Glomerular endothelial cell (primary cell): ENCODE measurements around the gene TSPAN18. TPM values are rescaled to one million over a fixed set of nuclear protein-coding genes. Genes with fewer than 3 reads are reported as not detected.

Experiments used
- DNase-seq: peaks from one replicate; pipeline ENCODE4 v3.0.0-alpha.2; 2011; ENCODE audit warnings: low read depth, low spot score; ENCODE audit errors: extremely low read depth
- total RNA-seq: library from RNA; depleted of rRNA; stranded (reverse); fragments of >200 nt; gene quantifications from 2 replicates; pipeline ENCODE4 v1.2.3, GENCODE V29; 2015

The TSPAN18 gene
- total RNA-seq, 1 donor from 2014 or later, result 128 TPM

GRCh38 chr11:44709966-44710365, 16.8 kb upstream of the TSPAN18 start:
- no peak for DNase-seq

DNA sequence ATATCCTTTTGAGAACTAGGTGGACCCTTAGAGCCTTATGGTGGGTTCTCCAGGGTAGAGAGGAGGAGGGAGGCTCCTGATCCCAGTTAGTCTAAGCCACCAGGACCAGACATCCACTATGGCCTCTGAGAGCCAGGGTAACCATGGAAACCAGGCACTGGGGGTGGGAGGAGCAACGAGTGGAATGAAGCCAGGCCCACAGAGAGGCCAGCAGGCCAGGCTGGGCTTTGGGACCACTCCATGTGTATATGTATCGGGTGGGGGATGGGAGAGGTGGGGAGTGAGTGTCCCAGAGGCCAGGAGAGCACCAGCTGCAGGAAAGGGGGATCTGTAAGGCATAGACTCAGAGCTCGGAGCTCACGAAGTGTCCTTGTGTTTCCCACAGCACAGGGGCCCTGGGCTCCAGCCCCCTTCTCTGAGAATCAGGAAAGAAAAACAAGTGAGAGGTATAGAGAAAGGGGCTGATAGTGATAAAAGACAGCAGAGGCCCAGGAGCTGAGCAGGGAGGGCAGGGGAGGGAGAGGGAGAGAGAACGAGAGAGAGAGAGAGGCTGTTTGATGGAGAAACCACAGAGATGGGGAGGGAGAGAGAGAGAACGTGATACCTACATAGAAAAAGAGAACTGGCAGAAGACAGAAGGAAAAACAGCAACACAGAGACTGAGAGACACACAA, 15.5 kb upstream of the TSPAN18 start:
- no peak for DNase-seq

- no peak for DNase-seq
Observed at GRCh38 chr11:44711787-44712608, 14.8 kb upstream of the TSPAN18 start.

DNA sequence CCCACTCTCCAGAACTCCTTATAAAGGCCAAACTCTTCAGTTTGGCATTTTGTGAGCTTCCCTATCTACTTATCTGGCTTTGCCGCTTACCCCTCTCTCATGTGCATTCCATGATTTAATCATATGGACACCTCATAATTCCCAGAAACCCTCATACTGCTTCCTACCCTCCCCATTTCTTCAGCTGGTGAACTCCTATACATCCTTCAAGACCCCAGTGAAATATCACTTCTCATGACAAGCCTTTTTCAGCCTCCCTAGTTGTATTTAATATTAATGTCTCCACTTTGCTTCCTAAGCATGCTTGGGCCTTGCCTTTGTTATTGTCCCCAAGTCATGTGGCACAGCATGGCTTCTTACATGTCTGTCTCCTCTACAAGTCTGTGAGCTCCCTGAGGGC, 13.7 kb upstream of the TSPAN18 start:
- no peak for DNase-seq

DNA sequence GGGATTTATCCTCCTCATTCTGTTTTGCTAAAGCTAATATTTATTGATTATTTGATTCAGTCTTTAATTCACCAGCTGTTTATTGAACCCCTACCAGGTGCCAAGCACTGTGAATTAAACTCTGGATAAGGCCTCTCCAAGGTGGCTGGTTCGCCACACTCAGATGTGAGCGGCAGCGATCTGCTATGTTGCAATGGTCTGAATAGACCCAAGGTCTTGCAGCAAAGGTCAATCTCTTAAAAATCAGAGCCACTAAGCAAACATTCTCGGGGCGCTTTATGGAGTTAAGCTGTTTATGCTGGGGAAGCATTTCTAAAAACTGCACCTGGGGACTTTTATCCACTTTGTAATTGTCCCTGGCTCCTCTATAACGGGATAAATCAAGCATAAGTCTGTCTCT, 10.5 kb upstream of the TSPAN18 start:
- DNase-seq, result no peak

DNA sequence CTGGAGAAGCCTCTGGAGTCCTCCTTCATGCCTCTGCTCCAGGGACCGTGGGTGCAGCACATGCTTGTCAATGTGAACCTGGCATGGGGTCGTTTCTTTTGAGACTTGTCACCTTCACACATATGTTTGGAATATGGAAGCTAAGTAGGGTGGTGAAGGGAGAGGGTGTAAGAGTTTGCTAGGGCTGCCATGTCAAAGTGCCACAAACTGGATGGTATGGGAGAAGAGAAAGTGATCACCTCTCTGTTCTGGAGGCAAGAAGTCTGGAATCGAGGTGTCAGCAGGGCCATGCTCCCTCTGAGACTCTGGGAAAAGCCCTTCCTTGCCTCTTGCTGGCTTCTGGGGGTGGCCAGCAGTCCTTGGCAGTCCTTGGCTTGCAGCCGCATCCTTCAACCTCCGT, 8.7 kb upstream of the TSPAN18 start:
- DNase-seq, result no peak

DNA sequence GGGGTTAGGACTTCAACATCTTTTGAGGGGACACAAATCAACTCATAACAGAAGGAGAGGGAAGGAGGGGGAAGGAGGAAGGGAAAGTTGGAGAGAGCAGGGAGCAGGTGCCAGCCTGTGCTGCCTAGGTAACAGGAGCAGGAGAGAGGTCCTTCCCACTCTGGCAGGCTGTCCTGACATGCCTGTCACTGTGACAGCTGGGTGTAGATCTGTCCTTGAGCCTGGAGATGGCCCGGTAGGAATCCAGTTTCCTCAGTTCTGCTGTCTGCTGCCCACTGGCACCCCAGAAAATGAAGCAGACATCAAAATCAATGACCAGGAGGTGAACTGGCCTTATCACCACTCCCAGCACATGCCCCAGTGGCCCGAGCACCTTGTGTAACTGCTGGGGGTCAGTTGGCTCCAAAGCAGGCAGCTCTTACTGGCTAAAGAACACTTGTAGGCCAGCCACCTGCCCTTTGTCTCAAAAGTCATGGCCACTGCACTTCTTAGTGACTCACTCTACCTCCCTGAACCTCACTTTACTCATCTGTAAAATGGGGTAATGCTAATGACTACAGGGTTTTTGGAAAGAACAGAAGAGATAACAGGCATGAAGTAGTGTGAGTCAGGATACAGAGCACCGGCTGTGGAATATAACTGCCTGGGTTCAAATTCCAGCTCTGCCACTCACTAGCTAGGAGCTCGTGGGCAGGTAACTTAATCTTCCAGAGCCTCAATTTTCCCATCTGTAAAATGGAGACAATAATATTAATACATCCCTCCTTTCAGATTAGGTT, 8.0 kb upstream of the TSPAN18 start:
- no peak for DNase-seq

- no peak for DNase-seq
Observed at GRCh38 chr11:44725016-44725685, 1.6 kb upstream of the TSPAN18 start.

- DNase-seq, result no peak
Observed at GRCh38 chr11:44725757-44726282, 942 bp upstream of the TSPAN18 start.

- DNase-seq, result no peak
Observed at GRCh38 chr11:44727114-44727372, 281 bp downstream of the TSPAN18 start.

DNA sequence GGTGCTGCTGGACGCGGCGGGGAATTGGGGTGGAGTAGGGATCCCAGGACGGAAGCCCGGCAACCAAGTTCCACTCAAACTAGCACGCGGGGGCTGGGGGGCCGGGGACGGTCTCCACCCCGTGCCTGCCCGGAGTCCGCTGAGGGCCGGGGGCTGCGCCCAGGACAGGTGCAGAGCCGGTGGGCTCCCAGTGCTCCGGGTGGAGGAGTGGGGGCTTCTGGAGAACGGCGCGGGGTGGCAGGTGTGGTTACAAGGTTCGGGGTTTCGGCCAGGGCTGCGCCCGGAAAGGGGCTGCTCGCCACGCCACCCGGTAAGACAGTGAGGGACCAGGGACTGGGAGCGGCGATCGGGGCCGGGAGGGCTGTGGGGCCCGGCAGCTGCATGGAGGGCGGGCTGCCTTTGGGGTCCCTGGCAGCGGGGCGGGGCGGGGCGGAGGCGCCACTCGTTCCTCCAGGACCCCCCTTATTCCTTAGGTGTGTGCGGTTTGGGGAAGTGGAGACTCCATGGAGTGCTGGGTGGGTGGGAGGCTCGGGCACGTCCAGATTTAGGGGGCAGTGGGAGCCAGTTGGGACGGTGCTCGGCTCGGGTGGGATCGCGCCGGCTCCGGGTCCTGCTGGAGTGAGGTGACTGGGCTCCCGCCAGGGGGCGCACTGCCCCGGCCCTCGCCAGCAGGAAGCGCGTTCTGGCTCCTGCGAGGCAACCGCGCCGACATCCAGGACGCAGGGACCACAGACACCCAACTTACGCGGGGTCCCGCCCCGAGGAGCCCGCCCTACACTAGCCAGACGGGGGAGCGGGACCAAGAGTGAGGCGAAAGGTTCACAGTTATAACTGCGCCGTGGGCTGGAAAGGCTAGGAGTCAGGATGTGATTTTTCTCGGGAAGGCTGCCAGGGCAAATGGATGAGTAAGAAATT, 868 bp downstream of the TSPAN18 start:
- DNase-seq, result no peak

- no peak for DNase-seq
Observed at GRCh38 chr11:44728491-44728910, 1.7 kb downstream of the TSPAN18 start.

- DNase-seq, result no peak
Observed at GRCh38 chr11:44729063-44729462, 2.3 kb downstream of the TSPAN18 start.

GRCh38 chr11:44729713-44730112, 3.0 kb downstream of the TSPAN18 start:
- DNase-seq, result no peak

- no peak for DNase-seq
Observed at GRCh38 chr11:44730775-44731174, 4.0 kb downstream of the TSPAN18 start.

DNA sequence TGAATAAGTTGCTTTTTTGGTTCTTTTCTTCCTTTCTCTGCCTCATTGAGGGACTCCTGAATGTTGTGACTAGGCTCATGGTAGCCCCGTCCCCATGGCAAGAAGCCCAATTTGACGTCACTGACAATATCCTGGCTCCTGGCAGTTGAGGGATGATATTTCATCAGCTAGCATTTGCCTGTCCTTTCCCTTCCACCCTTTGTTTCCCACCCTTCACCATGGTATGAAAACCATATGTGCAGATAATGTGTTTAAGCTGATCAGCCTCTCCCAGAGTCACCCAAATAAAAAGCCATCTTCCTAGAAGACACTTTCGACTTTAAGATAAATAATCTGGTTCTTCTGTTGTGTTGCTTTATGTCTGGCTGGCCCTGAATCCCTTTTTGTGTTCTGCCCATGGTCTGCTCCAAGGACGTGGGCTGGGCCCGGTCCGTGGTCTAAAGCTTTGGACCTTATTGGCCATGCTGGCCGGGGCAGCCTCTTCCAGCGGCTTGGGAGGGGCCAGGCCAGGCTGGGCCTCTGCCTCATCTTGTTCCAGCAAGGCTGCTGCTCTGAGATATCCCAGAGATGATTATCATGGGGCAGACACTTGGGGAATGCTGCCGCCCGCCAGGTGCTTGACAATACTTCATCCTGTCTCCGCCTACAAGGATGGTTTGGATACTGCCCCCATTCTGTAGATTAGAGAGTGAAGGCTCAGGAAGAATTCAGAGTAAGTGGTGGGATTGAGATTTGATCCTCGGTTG, 5.1 kb downstream of the TSPAN18 start:
- DNase-seq, result no peak

GRCh38 chr11:44732564-44732963, 5.8 kb downstream of the TSPAN18 start:
- DNase-seq, result no peak

DNA sequence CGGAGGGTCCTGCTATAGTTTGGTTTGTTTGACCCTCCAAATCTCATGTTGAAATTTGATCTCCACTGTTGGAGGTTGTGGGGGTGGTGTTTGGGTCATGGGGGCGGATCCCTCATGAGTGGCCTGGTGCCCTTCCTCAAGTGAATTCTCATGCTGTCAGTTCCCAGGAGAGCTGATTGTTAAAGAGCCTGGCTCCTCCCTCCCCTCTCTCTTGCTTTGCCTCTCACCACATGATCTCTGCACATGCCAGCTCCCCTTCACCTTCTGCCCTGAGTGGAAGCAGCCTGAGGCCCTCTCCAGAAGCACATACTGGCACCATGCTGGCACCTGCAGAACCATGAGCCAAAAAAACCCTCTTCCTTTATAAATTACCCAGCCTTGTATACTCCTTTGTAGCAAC, 7.1 kb downstream of the TSPAN18 start:
- DNase-seq, result no peak

- no peak for DNase-seq
Observed at GRCh38 chr11:44734843-44735381, 8.2 kb downstream of the TSPAN18 start.
